ENCODE results near the gene MAP2K5.

MAP2K5 gene

GRCh38 chr15:67724691-67725375 is 182.3 kb downstream of the MAP2K5 start:
- H3K4me3 ChIP-seq (replicated peaks; ENCODE audit: low read depth, low read length): no peak overlapping the region
- DNase-seq (ENCODE audit: low read depth): no peak
- no peak for TF ChIP-seq CTCF (IDR thresholded peaks at IDR 0.05; ENCODE audit: low read length, missing control alignments)

GRCh38 chr15:67730135-67730534 is 187.6 kb downstream of the MAP2K5 start:
- no peak for TF ChIP-seq CTCF (IDR thresholded peaks at IDR 0.05; ENCODE audit: low read length, missing control alignments)
- no peak for DNase-seq (ENCODE audit: low read depth)
- H3K4me3 ChIP-seq (replicated peaks; ENCODE audit: low read depth, low read length): no peak overlapping the region

- no peak overlapping the region for H3K4me3 ChIP-seq (replicated peaks; ENCODE audit: low read depth, low read length)
- peak; percentile 57 for DNase-seq (ENCODE audit: low read depth)
- no peak for TF ChIP-seq CTCF (IDR thresholded peaks at IDR 0.05; ENCODE audit: low read length, missing control alignments)
Measured at GRCh38 chr15:67731112-67731721, 188.7 kb downstream of the MAP2K5 start.

- no peak overlapping the region for H3K4me3 ChIP-seq (replicated peaks; ENCODE audit: low read depth, low read length)
- no peak for TF ChIP-seq CTCF (IDR thresholded peaks at IDR 0.05; ENCODE audit: low read length, missing control alignments)
- DNase-seq (ENCODE audit: low read depth): no peak
Measured at GRCh38 chr15:67732164-67732563, 189.7 kb downstream of the MAP2K5 start.

- DNase-seq (ENCODE audit: low read depth): no peak
- no peak for TF ChIP-seq CTCF (IDR thresholded peaks at IDR 0.05; ENCODE audit: low read length, missing control alignments)
- H3K4me3 ChIP-seq (replicated peaks; ENCODE audit: low read depth, low read length): no peak overlapping the region
Measured at GRCh38 chr15:67732671-67733374, 190.3 kb downstream of the MAP2K5 start.

GRCh38 chr15:67735896-67736295 is 193.4 kb downstream of the MAP2K5 start:
- DNase-seq (ENCODE audit: low read depth): no peak
- TF ChIP-seq CTCF (IDR thresholded peaks at IDR 0.05; ENCODE audit: low read length, missing control alignments): no peak
- no peak overlapping the region for H3K4me3 ChIP-seq (replicated peaks; ENCODE audit: low read depth, low read length)
